MM.1S (cell line): ENCODE measurements around the gene KIFBP.

Experiments
- EZH2 ChIP-seq: fragments of 300-600 bp; sonication (generic); optimal IDR thresholded peaks from 2 replicates; pipeline ENCODE3; 2017; ENCODE audit warnings: low read depth, mild to moderate bottlenecking, antibody characterized with exemption, low read length, mixed read lengths
- EZH2phosphoT487 ChIP-seq: fragments of 300-600 bp; sonication (generic); IDR thresholded peaks from 2 replicates; pipeline ENCODE4 v1.6.1; 2018; ENCODE audit warnings: antibody characterized with exemption, low read length
- TF ChIP-seq, protein P1 (sequence below): fragments of 300-600 bp; sonication (generic); IDR thresholded peaks from 2 replicates; pipeline ENCODE4 v1.5.1; 2016; ENCODE audit warnings: antibody characterized with exemption, low read length, mixed read lengths

DNA sequence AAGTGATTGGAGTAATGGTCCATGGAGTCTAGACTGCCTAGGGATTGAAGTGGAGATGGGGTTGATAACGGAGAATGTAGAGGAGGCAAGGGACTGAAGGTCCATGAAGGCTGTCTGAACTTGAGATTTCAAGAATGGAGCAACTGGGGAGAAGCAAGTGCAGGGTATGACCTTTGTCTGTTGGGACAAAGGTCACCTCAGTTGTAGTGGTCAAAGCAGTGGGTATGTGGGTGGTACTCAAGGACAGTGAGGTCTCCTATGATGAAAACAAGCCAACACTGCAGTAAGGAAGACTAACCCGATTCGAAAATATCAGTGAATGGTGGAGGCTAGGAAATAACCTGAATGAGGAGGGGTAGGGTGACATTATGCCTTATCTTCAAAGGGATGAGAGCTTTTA, 38.0 kb upstream of the KIFBP start:
- TF ChIP-seq, protein P1, sequence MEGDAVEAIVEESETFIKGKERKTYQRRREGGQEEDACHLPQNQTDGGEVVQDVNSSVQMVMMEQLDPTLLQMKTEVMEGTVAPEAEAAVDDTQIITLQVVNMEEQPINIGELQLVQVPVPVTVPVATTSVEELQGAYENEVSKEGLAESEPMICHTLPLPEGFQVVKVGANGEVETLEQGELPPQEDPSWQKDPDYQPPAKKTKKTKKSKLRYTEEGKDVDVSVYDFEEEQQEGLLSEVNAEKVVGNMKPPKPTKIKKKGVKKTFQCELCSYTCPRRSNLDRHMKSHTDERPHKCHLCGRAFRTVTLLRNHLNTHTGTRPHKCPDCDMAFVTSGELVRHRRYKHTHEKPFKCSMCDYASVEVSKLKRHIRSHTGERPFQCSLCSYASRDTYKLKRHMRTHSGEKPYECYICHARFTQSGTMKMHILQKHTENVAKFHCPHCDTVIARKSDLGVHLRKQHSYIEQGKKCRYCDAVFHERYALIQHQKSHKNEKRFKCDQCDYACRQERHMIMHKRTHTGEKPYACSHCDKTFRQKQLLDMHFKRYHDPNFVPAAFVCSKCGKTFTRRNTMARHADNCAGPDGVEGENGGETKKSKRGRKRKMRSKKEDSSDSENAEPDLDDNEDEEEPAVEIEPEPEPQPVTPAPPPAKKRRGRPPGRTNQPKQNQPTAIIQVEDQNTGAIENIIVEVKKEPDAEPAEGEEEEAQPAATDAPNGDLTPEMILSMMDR, result no peak
- TF ChIP-seq EZH2 (no peak), EZH2phosphoT487 (no peak)
